A673 (cell line): ENCODE data around the gene MISP.

ENCODE experiments used
- CTCF ChIP-seq: fragments of 300-800, 200-600 bp; sonication (generic); conservative IDR thresholded peaks from 2 replicates; pipeline ENCODE4 v1.5.1; 2017; ENCODE audit warnings: low read depth, mild to moderate bottlenecking, antibody characterized with exemption, low read length, moderate library complexity, mixed read lengths
- EZH2 ChIP-seq: fragments of 200-600 bp; sonication (generic); IDR thresholded peaks from 2 replicates; pipeline ENCODE4 v1.6.1; 2017; ENCODE audit warnings: borderline replicate concordance, low read depth, mild to moderate bottlenecking, mixed read lengths, antibody characterized with exemption, low read length; ENCODE audit not compliant: poor library complexity, severe bottlenecking

GRCh38 chr19:782185-782877, 31.4 kb downstream of the MISP start:
- TF ChIP-seq CTCF (no peak), EZH2 (no peak)
